Measurements from ENCODE around the gene SHLD2. TPM values are rescaled to one million over a fixed set of nuclear protein-coding genes. Genes with fewer than 3 reads are reported as not detected.
"Not testable (repeated sequence)": the region's sequence is repeated elsewhere in the genome, so short reads cannot be mapped to it uniquely, and the experiment has no call there.

SHLD2 gene
- total RNA-seq, 4 donors from 2014 or later = 17.1 to 61.6 (median 30.2) TPM

- intact Hi-C loops (cut with DNase I; ENCODE audit: low total_unique reads) = loop anchor here (10.0 kb wide), 1 partner anchor 129 kb away; the partner anchor contains the start of gene ADIRF
- H3K36me3 ChIP-seq = no peaks in the 10 kb centered on the region
- peak; percentile 57 to 68 for DNase-seq
- no peaks in the 10 kb centered on the region for H3K9me3 ChIP-seq
- H3K4me1 ChIP-seq = peaks cover 0 to 9% of the 10 kb centered on the region in 2 donors
- H3K27me3 ChIP-seq = no peaks in the 10 kb centered on the region
- H3K27ac ChIP-seq = peak overlapping the region; percentile 96
- H3K4me3 ChIP-seq = peak overlapping the region; percentile 77 to 93
- TF ChIP-seq, protein P1, sequence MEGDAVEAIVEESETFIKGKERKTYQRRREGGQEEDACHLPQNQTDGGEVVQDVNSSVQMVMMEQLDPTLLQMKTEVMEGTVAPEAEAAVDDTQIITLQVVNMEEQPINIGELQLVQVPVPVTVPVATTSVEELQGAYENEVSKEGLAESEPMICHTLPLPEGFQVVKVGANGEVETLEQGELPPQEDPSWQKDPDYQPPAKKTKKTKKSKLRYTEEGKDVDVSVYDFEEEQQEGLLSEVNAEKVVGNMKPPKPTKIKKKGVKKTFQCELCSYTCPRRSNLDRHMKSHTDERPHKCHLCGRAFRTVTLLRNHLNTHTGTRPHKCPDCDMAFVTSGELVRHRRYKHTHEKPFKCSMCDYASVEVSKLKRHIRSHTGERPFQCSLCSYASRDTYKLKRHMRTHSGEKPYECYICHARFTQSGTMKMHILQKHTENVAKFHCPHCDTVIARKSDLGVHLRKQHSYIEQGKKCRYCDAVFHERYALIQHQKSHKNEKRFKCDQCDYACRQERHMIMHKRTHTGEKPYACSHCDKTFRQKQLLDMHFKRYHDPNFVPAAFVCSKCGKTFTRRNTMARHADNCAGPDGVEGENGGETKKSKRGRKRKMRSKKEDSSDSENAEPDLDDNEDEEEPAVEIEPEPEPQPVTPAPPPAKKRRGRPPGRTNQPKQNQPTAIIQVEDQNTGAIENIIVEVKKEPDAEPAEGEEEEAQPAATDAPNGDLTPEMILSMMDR (IDR thresholded peaks at IDR 0.05) = no peak
- TF ChIP-seq POLR2A (IDR thresholded peaks at IDR 0.05) = no peak
These were observed 1.2 kb upstream of the SHLD2 start for GRCh38 chr10:87093632-87094372.

DNA sequence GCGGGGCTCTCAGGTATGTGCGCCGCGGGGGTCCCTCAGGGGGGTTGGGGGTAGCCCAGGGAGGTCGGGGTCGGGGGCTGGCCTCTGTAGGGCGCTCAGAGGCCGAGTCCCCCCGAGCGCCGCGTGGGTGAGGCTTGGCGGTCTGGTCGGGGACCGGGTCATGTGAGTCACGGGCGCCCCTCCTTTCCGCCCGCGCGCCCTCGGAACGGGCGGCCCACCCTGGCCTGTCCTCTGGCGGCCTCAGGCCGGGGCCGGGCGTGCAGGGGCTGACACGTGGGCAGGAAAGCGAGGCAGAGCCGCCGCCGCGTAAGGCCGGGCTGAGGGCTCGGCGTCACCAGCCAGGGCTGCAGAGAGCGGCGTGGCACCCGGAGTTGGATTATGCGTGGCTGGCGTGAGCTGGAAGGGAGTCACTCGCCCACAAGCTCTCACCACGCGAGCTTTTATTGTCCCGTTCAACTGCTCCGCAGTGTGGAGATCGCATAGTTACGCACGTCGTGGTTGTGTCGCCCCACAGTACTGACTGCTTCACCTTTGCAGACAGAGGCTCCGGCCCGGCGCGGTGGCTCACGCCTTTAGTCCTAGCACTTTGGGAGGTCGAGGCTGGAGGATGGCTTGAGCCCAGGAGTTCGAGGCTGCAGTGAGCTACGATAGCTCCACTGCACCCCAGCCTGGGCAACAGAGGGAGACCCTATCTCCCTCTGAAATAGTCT is 385 bp downstream of the SHLD2 start:
- Histone ChIP-seq H3K27me3 (no peaks in the 10 kb centered on the region), H3K4me1 (no peaks in the 10 kb centered on the region), H3K36me3 (no peaks in the 10 kb centered on the region), H3K4me3 (peak overlapping the region; percentile 54 to 93), H3K27ac (peak overlapping the region; percentile 96), H3K9me3 (no peaks in the 10 kb centered on the region)
- peak; percentile 71 to 80 for DNase-seq
- intact Hi-C loops (cut with DNase I; ENCODE audit: low total_unique reads) = loop anchor here (10.0 kb wide), 1 partner anchor 131 kb away; the partner anchor contains the start of gene ADIRF
- peak in 1 of 2 donors; percentile 36 for TF ChIP-seq POLR2A (IDR thresholded peaks at IDR 0.05)
- TF ChIP-seq, protein P1 (IDR thresholded peaks at IDR 0.05) = peak in 2 of 4 experiments; percentile 2 to 20

- Histone ChIP-seq H3K4me1 (no peaks in the 10 kb centered on the region), H3K4me3 (no peak overlapping the region), H3K27ac (no peak overlapping the region), H3K27me3 (no peaks in the 10 kb centered on the region), H3K36me3 (no peaks in the 10 kb centered on the region), H3K9me3 (no peaks in the 10 kb centered on the region)
- intact Hi-C loops (cut with DNase I; ENCODE audit: low total_unique reads) = no loop called here
- DNase-seq = no peak
- TF ChIP-seq POLR2A (IDR thresholded peaks at IDR 0.05) = no peak
- TF ChIP-seq, protein P1 (IDR thresholded peaks at IDR 0.05) = no peak
These were observed 7.0 kb downstream of the SHLD2 start for GRCh38 chr10:87101996-87102395.

DNA sequence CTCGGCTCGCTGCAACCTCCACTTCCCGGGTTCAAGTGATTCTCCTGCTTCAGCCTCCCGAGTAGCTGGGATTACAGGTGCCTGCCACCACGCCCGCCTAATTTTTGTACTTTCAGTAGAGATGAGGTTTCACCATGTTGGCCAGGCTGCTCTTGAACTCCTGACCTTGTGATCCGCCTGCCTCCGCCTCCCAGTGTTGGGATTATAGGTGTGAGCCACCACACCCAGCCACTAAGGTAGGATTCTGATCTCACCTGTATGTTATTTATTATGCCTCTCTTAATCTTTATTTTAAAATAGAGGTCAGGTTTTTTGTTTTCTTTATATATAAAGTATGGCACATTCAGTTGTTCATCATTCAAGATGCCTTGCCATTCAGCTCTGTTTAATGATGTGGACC is 9.7 kb downstream of the SHLD2 start:
- H3K9me3 ChIP-seq; intact Hi-C loops (cut with DNase I; ENCODE audit: low total_unique reads); H3K27me3 ChIP-seq; H3K4me1 ChIP-seq; H3K36me3 ChIP-seq; H3K27ac ChIP-seq; DNase-seq; H3K4me3 ChIP-seq: not testable (repeated sequence)

- intact Hi-C loops (cut with DNase I; ENCODE audit: low total_unique reads) = no loop called here
- Histone ChIP-seq H3K9me3 (no peaks in the 10 kb centered on the region), H3K36me3 (no peaks in the 10 kb centered on the region), H3K4me1 (no peaks in the 10 kb centered on the region), H3K27me3 (no peaks in the 10 kb centered on the region), H3K4me3 (no peak overlapping the region), H3K27ac (no peak overlapping the region)
- no peak for TF ChIP-seq POLR2A (IDR thresholded peaks at IDR 0.05)
- TF ChIP-seq, protein P1 (IDR thresholded peaks at IDR 0.05) = no peak
- no peak for DNase-seq
These were observed 10.6 kb downstream of the SHLD2 start for GRCh38 chr10:87105446-87106124.

GRCh38 chr10:87118122-87118521 is 23.1 kb downstream of the SHLD2 start:
- intact Hi-C loops (cut with DNase I; ENCODE audit: low total_unique reads); H3K36me3 ChIP-seq; H3K4me1 ChIP-seq; H3K27me3 ChIP-seq; H3K27ac ChIP-seq; H3K4me3 ChIP-seq; H3K9me3 ChIP-seq; DNase-seq: not testable (repeated sequence)

GRCh38 chr10:87119029-87119428 is 24.0 kb downstream of the SHLD2 start:
- H3K9me3 ChIP-seq; H3K4me3 ChIP-seq; H3K36me3 ChIP-seq; DNase-seq; H3K27ac ChIP-seq; H3K27me3 ChIP-seq; H3K4me1 ChIP-seq; intact Hi-C loops (cut with DNase I; ENCODE audit: low total_unique reads): not testable (repeated sequence)

GRCh38 chr10:87123351-87123750 is 28.3 kb downstream of the SHLD2 start:
- H3K4me3 ChIP-seq; H3K27ac ChIP-seq; H3K9me3 ChIP-seq; intact Hi-C loops (cut with DNase I; ENCODE audit: low total_unique reads); DNase-seq; H3K27me3 ChIP-seq; H3K36me3 ChIP-seq; H3K4me1 ChIP-seq: not testable (repeated sequence)

Data from uterus (tissue), 4 donors.